ENCODE data around the gene CAPN5. TPM values are rescaled to one million over a fixed set of nuclear protein-coding genes. Genes with fewer than 3 reads are reported as not detected.

The CAPN5 gene
- total RNA-seq, 2 experiments from 2014 or later = 5.1 to 6.9 TPM

GRCh38 chr11:77063407-77063806, 3.4 kb upstream of the CAPN5 start:
- intact Hi-C loops (cut with DNase I, micrococcal nuclease) = loop anchor here in 1 of 2 experiments (1.0 to 10.0 kb wide), 3 partner anchors 28 to 1511 kb away; partner anchors contain the start of genes NARS2 and PAK1
- peaks cover 0 to 3% of the 10 kb centered on the region in 2 experiments for H3K9me3 ChIP-seq (ENCODE audit: control insufficient read depth in 1 of 2, insufficient read depth in 1 of 2, low read length in 2 of 2)

GRCh38 chr11:77063861-77064260, 2.9 kb upstream of the CAPN5 start:
- Mint-ChIP-seq H3K9me3 (no peaks in the 10 kb centered on the region), H3K4me1 (ENCODE audit: low read depth) (peaks cover 12% of the 10 kb centered on the region), H3K36me3 (ENCODE audit: low read depth) (no peaks in the 10 kb centered on the region), H3K27ac (no peak overlapping the region), H3K27me3 (no peaks in the 10 kb centered on the region), H3K4me3 (peak overlapping the region; percentile 92)
- intact Hi-C loops (cut with DNase I, micrococcal nuclease) = loop anchor here in 1 of 2 experiments (1.0 to 10.0 kb wide), 3 partner anchors 27 to 1511 kb away; partner anchors contain the start of genes NARS2 and PAK1
- POLR2A ChIA-PET = no interaction called here
- peaks cover 19% of the 10 kb centered on the region for H3K4me1 ChIP-seq (ENCODE audit: insufficient read depth, low read length)
- no peak overlapping the region for H3K27ac ChIP-seq (ENCODE audit: low read depth in 1 of 2, low read length in 2 of 2)
- no peak for TF ChIP-seq CTCF (IDR thresholded peaks at IDR 0.05)
- ATAC-seq (ENCODE audit: poor library complexity) (no peak), DNase-seq (peak in 1 of 14 experiments; percentile 5)
- H3K36me3 ChIP-seq (ENCODE audit: insufficient read depth, low read length) = no peaks in the 10 kb centered on the region
- CTCF ChIA-PET = interaction anchor here (2.3 kb wide), 1 partner anchor 16 kb away, joined by 13 read pairs; no protein-coding TSS in a partner anchor
- no peak overlapping the region for H3K4me3 ChIP-seq (ENCODE audit: low read length)
- peaks cover 0 to 3% of the 10 kb centered on the region in 2 experiments for H3K9me3 ChIP-seq (ENCODE audit: control insufficient read depth in 1 of 2, insufficient read depth in 1 of 2, low read length in 2 of 2)
- H3K27me3 ChIP-seq (ENCODE audit: control insufficient read depth in 1 of 2, insufficient read depth in 2 of 2, low read length in 2 of 2) = no peaks in the 10 kb centered on the region

More at GRCh38 chr11:77063407-77063806, 3.4 kb upstream of the CAPN5 start:
- no peak for TF ChIP-seq CTCF (IDR thresholded peaks at IDR 0.05)
- Mint-ChIP-seq H3K36me3 (ENCODE audit: low read depth) (no peaks in the 10 kb centered on the region), H3K27me3 (no peaks in the 10 kb centered on the region), H3K4me1 (ENCODE audit: low read depth) (peaks cover 12% of the 10 kb centered on the region), H3K4me3 (peak overlapping the region; percentile 36), H3K9me3 (no peaks in the 10 kb centered on the region), H3K27ac (no peak overlapping the region)
- ChIA-PET POLR2A (no interaction called here), CTCF (interaction anchor here (1.3 to 2.3 kb wide), 2 partner anchors 16 to 28 kb away, joined by 5 to 13 read pairs; no protein-coding TSS in a partner anchor)
- Histone ChIP-seq H3K4me1 (ENCODE audit: insufficient read depth, low read length) (peaks cover 19% of the 10 kb centered on the region), H3K36me3 (ENCODE audit: insufficient read depth, low read length) (no peaks in the 10 kb centered on the region), H3K4me3 (ENCODE audit: low read length) (no peak overlapping the region), H3K27ac (ENCODE audit: low read depth in 1 of 2, low read length in 2 of 2) (no peak overlapping the region), H3K27me3 (ENCODE audit: control insufficient read depth in 1 of 2, insufficient read depth in 2 of 2, low read length in 2 of 2) (no peaks in the 10 kb centered on the region)
- no peak for DNase-seq
- no peak for ATAC-seq (ENCODE audit: poor library complexity)

- peaks cover 16% of the 10 kb centered on the region for H3K4me1 Mint-ChIP-seq (ENCODE audit: low read depth)
- no peaks in the 10 kb centered on the region for H3K27me3 Mint-ChIP-seq
- Histone ChIP-seq H3K36me3 (ENCODE audit: insufficient read depth, low read length) (no peaks in the 10 kb centered on the region), H3K4me1 (ENCODE audit: insufficient read depth, low read length) (peaks cover 19% of the 10 kb centered on the region), H3K27ac (ENCODE audit: low read depth in 1 of 2, low read length in 2 of 2) (no peak overlapping the region), H3K9me3 (ENCODE audit: control insufficient read depth in 1 of 2, insufficient read depth in 1 of 2, low read length in 2 of 2) (peaks cover 0 to 3% of the 10 kb centered on the region in 2 experiments), H3K27me3 (ENCODE audit: control insufficient read depth in 1 of 2, insufficient read depth in 2 of 2, low read length in 2 of 2) (no peaks in the 10 kb centered on the region), H3K4me3 (ENCODE audit: low read length) (no peak overlapping the region)
- TF ChIP-seq CTCF (IDR thresholded peaks at IDR 0.05) = no peak
- no peaks in the 10 kb centered on the region for H3K36me3 Mint-ChIP-seq (ENCODE audit: low read depth)
- intact Hi-C loops (cut with DNase I, micrococcal nuclease) = loop anchor here in 1 of 2 experiments (10.0 kb wide), 2 partner anchors 410 to 1510 kb away; partner anchors contain the start of genes NARS2 and PAK1
- no peak for ATAC-seq (ENCODE audit: poor library complexity)
- ChIA-PET POLR2A (interaction anchor here (1.1 kb wide), 2 partner anchors 18 to 26 kb away, joined by 5 to 6 read pairs; no protein-coding TSS in a partner anchor), CTCF (interaction anchor here (1.3 to 2.5 kb wide), 3 partner anchors 16 to 26 kb away, joined by 8 to 14 read pairs (median 13); no protein-coding TSS in a partner anchor)
- H3K4me3 Mint-ChIP-seq = peak overlapping the region; percentile 92
- H3K27ac Mint-ChIP-seq = no peak overlapping the region
- DNase-seq = no peak
- no peaks in the 10 kb centered on the region for H3K9me3 Mint-ChIP-seq
These were observed 2.0 kb upstream of the CAPN5 start for GRCh38 chr11:77064648-77065217.
